K562 (cell line): Measurements from ENCODE around the gene CYP1B1. TPM values are rescaled to one million over a fixed set of nuclear protein-coding genes. Genes with fewer than 3 reads are reported as not detected.
A peak's percentile ranks its signal among the peaks of the same experiment; 100 is the strongest.

Source experiments
- ATAC-seq: fragments of 200-7000 bp; cut with Tn5 transposase; 3 replicates; pipeline ENCODE4 v1.9.1; 2020; ENCODE audit warnings: moderate library complexity
- BruUV-seq: library from RNA; stranded (reverse); fragments of 400-500 nt; replicated peaks from 2 replicates; lab custom pipeline; 2021; lab: Mats Ljungman, UMichigan
- CTCF ChIA-PET: fragments of 300-600 bp; formaldehyde crosslinking; extraction: SDS; loops from one replicate; lab custom pipeline; 2021; ENCODE audit warnings: low intra/inter-chr PET ratio; lab: Yijun Ruan, JAX
- POLR2A ChIA-PET: fragments of 300-600, 350-650 bp; sonication (Branson Sonifier 250); formaldehyde crosslinking; extraction: SDS; loops from one replicate; lab custom pipeline; 2021; ENCODE audit warnings: antibody characterized with exemption, inconsistent platforms; lab: Yijun Ruan, JAX
- DNase-seq, 4 experiments: peaks; one replicate each; pipeline versions ENCODE4 v3.0.0 to v3.0.0-alpha.2; 2011 to 2018; ENCODE audit warnings: low spot score in 3 of 4, mixed read lengths in 3 of 4; ENCODE audit errors: extremely low read depth in 1 of 4
- FAIRE-seq: peaks from 2 replicates; lab custom pipeline; 2011; peaks lifted over from hg19 to GRCh38; lab: Jason Lieb, UNC
- H2AFZ ChIP-seq: 2 replicates; pipeline ENCODE4 v1.6.0; 2011; ENCODE audit warnings: low read depth, low read length, control low read depth, inconsistent platforms
- H3K27ac ChIP-seq: fragments of 200-600 bp; 3 replicates; pipeline ENCODE4 v1.8.0; 2011; ENCODE audit warnings: low read depth, mild to moderate bottlenecking, control low read depth, inconsistent platforms, low read length, moderate library complexity, mixed read lengths; ENCODE audit errors: extremely low read depth
- H3K27me3 ChIP-seq, 2 experiments: fragments of 300-600 bp in 1 of 2; 2 replicates in 1 of 2; 3 replicates in 1 of 2; pipeline versions ENCODE4 v1.6.0 to v1.8.0; 2011; ENCODE audit warnings: inconsistent platforms in 2 of 2, low read length in 2 of 2, mild to moderate bottlenecking in 1 of 2, mixed read lengths in 1 of 2, moderate library complexity in 1 of 2; ENCODE audit not compliant: control insufficient read depth in 2 of 2, insufficient read depth in 2 of 2
- H3K36me3 ChIP-seq: fragments of 300-600 bp; 3 replicates; pipeline ENCODE4 v1.8.0; 2011; ENCODE audit warnings: mild to moderate bottlenecking, low read length, inconsistent platforms; ENCODE audit not compliant: control insufficient read depth, insufficient read depth
- H3K4me1 ChIP-seq, 2 experiments: fragments of 200-600 bp in 1 of 2; replicated peaks in 1 of 2; 2 replicates in 1 of 2; 3 replicates in 1 of 2; pipeline versions ENCODE4 v1.5.1 to v1.8.0; 2011; ENCODE audit warnings: inconsistent platforms in 2 of 2, low read length in 2 of 2, mild to moderate bottlenecking in 1 of 2, mixed read lengths in 1 of 2, moderate library complexity in 1 of 2; ENCODE audit not compliant: control insufficient read depth in 2 of 2, insufficient read depth in 2 of 2
- H3K4me2 ChIP-seq: 2 replicates; pipeline ENCODE4 v1.6.1; 2011; ENCODE audit warnings: low read length, control low read depth, inconsistent platforms, mixed read lengths; ENCODE audit not compliant: insufficient read depth
- H3K4me3 ChIP-seq: fragments of 200-600 bp; sonication (generic), shearing (Covaris generic); 2 replicates; pipeline ENCODE4 v1.5.1; 2016; ENCODE audit warnings: control low read depth, inconsistent platforms
- H3K79me2 ChIP-seq: fragments of 200-600 bp; 3 replicates; pipeline ENCODE4 v1.8.0; 2011; ENCODE audit warnings: low read length, inconsistent platforms; ENCODE audit not compliant: control insufficient read depth, insufficient read depth
- H3K9ac ChIP-seq, 2 experiments: 2 replicates each; pipeline versions ENCODE4 v1.6.0 to v1.6.1; 2011; ENCODE audit warnings: low read depth in 2 of 2, low read length in 2 of 2, control low read depth in 1 of 2, inconsistent platforms in 1 of 2, mild to moderate bottlenecking in 1 of 2, mixed read lengths in 1 of 2; ENCODE audit not compliant: insufficient read depth in 1 of 2
- H3K9me1 ChIP-seq: one replicate; pipeline ENCODE4 v1.6.0; 2011; ENCODE audit warnings: inconsistent platforms, mild to moderate bottlenecking, low read length, moderate library complexity; ENCODE audit not compliant: control insufficient read depth, insufficient read depth
- H3K9me3 ChIP-seq: replicated peaks from 2 replicates; pipeline ENCODE4 v1.5.1; 2011; ENCODE audit warnings: low read depth, low read length, inconsistent platforms; ENCODE audit not compliant: control insufficient read depth, insufficient read depth
- H4K20me1 ChIP-seq: replicated peaks from 2 replicates; pipeline ENCODE4 v1.6.1; 2011; ENCODE audit warnings: low read length, inconsistent platforms, mixed read lengths; ENCODE audit not compliant: control insufficient read depth, insufficient read depth
- CREB5 ChIP-seq: fragments of 250-450 bp; sonication (Bioruptor Pico); IDR thresholded peaks from 2 replicates; pipeline ENCODE4 v1.5.0; 2020; ENCODE audit warnings: mild to moderate bottlenecking
- IFI16 ChIP-seq: fragments of 250-450 bp; sonication (Bioruptor Pico); IDR thresholded peaks from 2 replicates; pipeline ENCODE4 v2.1.2; 2022; ENCODE audit warnings: mild to moderate bottlenecking, inconsistent platforms
- MCM3 ChIP-seq: fragments of 450-650 bp; IDR thresholded peaks from 2 replicates; pipeline ENCODE4 v1.6.1; 2016
- NBN ChIP-seq: fragments of 450-650 bp; IDR thresholded peaks from 2 replicates; pipeline ENCODE4 v1.6.1; 2016; ENCODE audit warnings: low read depth, mild to moderate bottlenecking
- SOX6 ChIP-seq: fragments of 450-650 bp; IDR thresholded peaks from 2 replicates; pipeline ENCODE4 v1.6.1; 2014; ENCODE audit warnings: mild to moderate bottlenecking
- SUPT5H ChIP-seq: fragments of 450-650 bp; IDR thresholded peaks from 2 replicates; pipeline ENCODE4 v1.6.1; 2016
- TRIM24 ChIP-seq, 2 experiments: fragments of 450-650 bp; IDR thresholded peaks; 2 replicates each; pipeline ENCODE4 v1.6.1; 2016
- ZBED1 ChIP-seq: IDR thresholded peaks from 2 replicates; pipeline ENCODE4 v1.6.1; 2014
- ZNF239 ChIP-seq: fragments of 250-450 bp; sonication (Bioruptor Pico); IDR thresholded peaks from 2 replicates; pipeline ENCODE4 v1.4.0; 2020; ENCODE audit warnings: mild to moderate bottlenecking
- ZNF436 ChIP-seq: fragments of 250-450, 450-650 bp; sonication (Bioruptor Pico); formaldehyde crosslinking; IDR thresholded peaks from 2 replicates; pipeline ENCODE4 v1.7.0; 2020; ENCODE audit warnings: mild to moderate bottlenecking
- WGBS: fragments of 100-300 bp; shearing (Covaris generic); methylation state at CpG from one replicate; pipeline ENCODE4 v1.1.6; 2016; ENCODE audit warnings: low coverage, mixed read lengths; ENCODE audit not compliant: insufficient coverage; ENCODE audit errors: missing lambda C conversion rate; 5-methylcytosine and 5-hydroxymethylcytosine counted together
- in situ Hi-C: fragments of 300-500 bp; cut with MboI; formaldehyde crosslinking; loops from 4 replicates; pipeline ENCODE4 v1.15.0; 2018; ENCODE audit warnings: inconsistent platforms, mixed read lengths
- intact Hi-C: fragments of 100-400 bp; cut with micrococcal nuclease; formaldehyde crosslinking; loops from 2 replicates; pipeline ENCODE4 v1.14.2; 2022
- polyA plus RNA-seq, 8 experiments: library from polyadenylated mRNA; depleted of rRNA in 4 of 8; stranded (reverse) in 5 of 8; unstranded in 3 of 8; fragments of >200 nt; fragmentation: Nextera tagmentation in 2 of 8; fragmentation: Illumina TruSeq in 1 of 8; extraction: Ambion mirVana in 2 of 8; extraction: Trizol in 1 of 8; gene quantifications; 2 replicates each; pipeline versions ENCODE4 v1.2.1 to v1.2.3, GENCODE V29; 2011 to 2014; ENCODE audit warnings: inconsistent platforms in 1 of 8, missing spikeins in 1 of 8
- total RNA-seq, 7 experiments: library from RNA; depleted of rRNA in 6 of 7; stranded (reverse); fragments of >200 nt in 6 of 7; fragmentation: Illumina TruSeq in 2 of 7; extraction: Trizol in 2 of 7; gene quantifications; 2 replicates each; pipeline versions ENCODE4 v1.2.1 to v1.2.3, GENCODE V29; 2011 to 2021; ENCODE audit warnings: low replicate concordance in 1 of 7
- TF ChIP-seq, protein P1 (sequence below): fragments of 250-450 bp; sonication (Bioruptor Pico); IDR thresholded peaks from 2 replicates; pipeline ENCODE4 v1.5.0; 2021

The CYP1B1 gene
- total and polyA plus RNA-seq, 9 of the 15 experiments (the other 6 are each of a cell fraction or from before 2014, with no cell fraction given) = 0.07 TPM; not detected in 8

GRCh38 chr2:38107738-38108410 lies 31.9 kb upstream of the CYP1B1 start:
- Histone ChIP-seq H3K79me2 (no peaks in the 10 kb centered on the region), H4K20me1 (no peaks in the 10 kb centered on the region), H3K9me3 (0 out of 2 replicates have a peak, but pooled peaks cover 1% of the 10 kb centered on the region), H3K36me3 (no peaks in the 10 kb centered on the region), H3K4me3 (no peak overlapping the region), H3K9me1 (no peaks in the 10 kb centered on the region), H3K27me3 (peaks cover 11 to 38% of the 10 kb centered on the region in 2 experiments), H3K4me1 (no peaks in the 10 kb centered on the region), H3K4me2 (no peak overlapping the region; the same call in 1 of the 2 replicates), H3K9ac (no peak overlapping the region), H2AFZ (0 out of 2 replicates have a peak overlapping the region, but pooled peaks have one; percentile 30), H3K27ac (no peak overlapping the region)
- DNase-seq (no peak), ATAC-seq (no peak), FAIRE-seq (no peak)
- no TSS peak for BruUV-seq
- WGBS = 8% methylated on average over 17 of the region's 17 CpGs
- TF ChIP-seq, protein P1, sequence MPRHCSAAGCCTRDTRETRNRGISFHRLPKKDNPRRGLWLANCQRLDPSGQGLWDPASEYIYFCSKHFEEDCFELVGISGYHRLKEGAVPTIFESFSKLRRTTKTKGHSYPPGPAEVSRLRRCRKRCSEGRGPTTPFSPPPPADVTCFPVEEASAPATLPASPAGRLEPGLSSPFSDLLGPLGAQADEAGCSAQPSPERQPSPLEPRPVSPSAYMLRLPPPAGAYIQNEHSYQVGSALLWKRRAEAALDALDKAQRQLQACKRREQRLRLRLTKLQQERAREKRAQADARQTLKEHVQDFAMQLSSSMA (CRISPR knock-in tag) = no peak
- TF ChIP-seq ZBED1 = no peak
- no peak for TF ChIP-seq TRIM24 (IDR thresholded peaks at IDR 0.05)
- no peak for TF ChIP-seq SOX6
- TF ChIP-seq SUPT5H = no peak
- no peak for TF ChIP-seq MCM3
- TF ChIP-seq ZNF436 = no peak
- TF ChIP-seq IFI16 (CRISPR knock-in tag) = no peak
- no peak for TF ChIP-seq ZNF239 (CRISPR knock-in tag)
- no peak for TF ChIP-seq CREB5 (CRISPR knock-in tag)
- TF ChIP-seq NBN = no peak
- intact Hi-C loops (no loop called here), in situ Hi-C loops (no loop called here)
- POLR2A ChIA-PET = no interaction called here
- CTCF ChIA-PET = no interaction called here
